GM23338 (cell line): Measurements from ENCODE around the gene DNASE1L1. TPM values are rescaled to one million over a fixed set of nuclear protein-coding genes. Genes with fewer than 3 reads are reported as not detected.

ENCODE experiments used
- ATAC-seq: fragments of 200-7000 bp; cut with Tn5 transposase; 3 replicates; pipeline ENCODE4 v1.9.1; 2020
- DNase-seq: peaks from one replicate; pipeline ENCODE4 v3.0.0-alpha.2; 2015; ENCODE audit warnings: low spot score
- H2AFZ ChIP-seq: fragments of 200-600 bp; sonication (generic); 2 replicates; pipeline ENCODE4 v1.8.0; 2016; ENCODE audit warnings: antibody characterized with exemption, mild to moderate bottlenecking, moderate library complexity
- H3F3A ChIP-seq: fragments of 200-600 bp; sonication (generic); replicated peaks from 2 replicates; pipeline ENCODE4 v1.8.0; 2017; ENCODE audit warnings: antibody characterized with exemption, mixed run types, low read depth
- H3K27ac ChIP-seq: fragments of 200-600 bp; sonication (generic); 2 replicates; pipeline ENCODE4 v1.6.1; 2016; ENCODE audit warnings: low read depth
- H3K27me3 ChIP-seq: fragments of 200-600 bp; sonication (generic); 2 replicates; pipeline ENCODE4 v1.8.0; 2016; ENCODE audit warnings: mild to moderate bottlenecking, mixed run types, moderate library complexity; ENCODE audit not compliant: insufficient read depth
- H3K36me3 ChIP-seq: fragments of 200-600 bp; sonication (generic); 2 replicates; pipeline ENCODE4 v1.8.0; 2016; ENCODE audit warnings: mild to moderate bottlenecking; ENCODE audit not compliant: insufficient read depth
- H3K4me1 ChIP-seq: fragments of 200-600 bp; sonication (generic); 2 replicates; pipeline ENCODE4 v1.8.0; 2016; ENCODE audit warnings: mild to moderate bottlenecking, moderate library complexity; ENCODE audit not compliant: insufficient read depth
- H3K4me2 ChIP-seq: fragments of 200-600 bp; sonication (generic); 2 replicates; pipeline ENCODE4 v1.7.1; 2017; ENCODE audit warnings: mixed run types
- H3K4me3 ChIP-seq: fragments of 200-600 bp; sonication (generic); 2 replicates; pipeline ENCODE4 v1.6.1; 2016; ENCODE audit warnings: mixed run types
- H3K79me2 ChIP-seq: fragments of 200-600 bp; sonication (generic); replicated peaks from 2 replicates; pipeline ENCODE4 v1.8.0; 2017; ENCODE audit warnings: mild to moderate bottlenecking; ENCODE audit not compliant: insufficient read depth
- H3K9me2 ChIP-seq: fragments of 200-600 bp; sonication (generic); 2 replicates; pipeline ENCODE4 v1.8.0; 2017; ENCODE audit not compliant: insufficient read depth
- H4K20me1 ChIP-seq: fragments of 200-600 bp; sonication (generic); replicated peaks from 2 replicates; pipeline ENCODE4 v1.8.0; 2017; ENCODE audit warnings: mild to moderate bottlenecking; ENCODE audit not compliant: insufficient read depth
- H3K27ac Mint-ChIP-seq: 2 replicates; pipeline ENCODE4 v1.8.0; 2020; ENCODE audit warnings: inconsistent platforms, mild to moderate bottlenecking, moderate library complexity, mixed read lengths
- H3K27me3 Mint-ChIP-seq: 3 replicates; pipeline ENCODE4 v1.8.0; 2022; ENCODE audit warnings: low read depth, mild to moderate bottlenecking, moderate library complexity, mixed read lengths, inconsistent platforms; ENCODE audit not compliant: insufficient read depth, poor library complexity
- H3K36me3 Mint-ChIP-seq: 3 replicates; pipeline ENCODE4 v1.8.0; 2021; ENCODE audit warnings: low read depth, mild to moderate bottlenecking, inconsistent platforms, moderate library complexity, mixed read lengths
- H3K4me1 Mint-ChIP-seq: 3 replicates; pipeline ENCODE4 v1.8.0; 2020; ENCODE audit warnings: mild to moderate bottlenecking, inconsistent platforms, mixed read lengths
- H3K4me3 Mint-ChIP-seq: 3 replicates; pipeline ENCODE4 v1.8.0; 2021; ENCODE audit warnings: moderate library complexity, mild to moderate bottlenecking, inconsistent platforms, mixed read lengths
- H3K9me3 Mint-ChIP-seq: 3 replicates; pipeline ENCODE4 v1.8.0; 2020; ENCODE audit warnings: moderate library complexity, mild to moderate bottlenecking, inconsistent platforms, mixed read lengths
- CREB1 ChIP-seq: fragments of 250-450 bp; sonication (Bioruptor Pico); IDR thresholded peaks from 2 replicates; pipeline ENCODE4 v1.5.0; 2020; ENCODE audit warnings: low read depth, mild to moderate bottlenecking, moderate library complexity
- EZH2 ChIP-seq: fragments of 200-600 bp; sonication (generic); IDR thresholded peaks from one replicate; pipeline ENCODE4 v1.8.0; 2017; ENCODE audit warnings: antibody characterized with exemption, mild to moderate bottlenecking, low read depth; ENCODE audit not compliant: unreplicated experiment
- EZH2phosphoT487 ChIP-seq: fragments of 200-600 bp; sonication (generic); IDR thresholded peaks from one replicate; pipeline ENCODE4 v1.8.1; 2018; ENCODE audit warnings: antibody characterized with exemption; ENCODE audit not compliant: unreplicated experiment
- JUNB ChIP-seq: IDR thresholded peaks from one replicate; pipeline ENCODE4 v1.6.1; 2016; ENCODE audit warnings: antibody characterized with exemption; ENCODE audit not compliant: unreplicated experiment
- NANOG ChIP-seq: IDR thresholded peaks from 2 replicates; pipeline ENCODE4 v1.6.1; 2016; ENCODE audit warnings: antibody characterized with exemption, borderline replicate concordance
- POLR2AphosphoS5 ChIP-seq: IDR thresholded peaks from 2 replicates; pipeline ENCODE4 v1.6.1; 2016; ENCODE audit warnings: antibody characterized with exemption, low read depth
- STAT1 ChIP-seq: IDR thresholded peaks from one replicate; pipeline ENCODE4 v1.6.1; 2016; ENCODE audit warnings: antibody characterized with exemption; ENCODE audit not compliant: unreplicated experiment
- ZNF114 ChIP-seq: fragments of 250-450 bp; sonication (Bioruptor Pico); IDR thresholded peaks from 2 replicates; pipeline ENCODE4 v1.5.0; 2020; ENCODE audit warnings: mild to moderate bottlenecking, moderate library complexity
- ZNF331 ChIP-seq: fragments of 250-450 bp; sonication (Bioruptor Pico); IDR thresholded peaks from 2 replicates; pipeline ENCODE4 v1.5.0; 2020; ENCODE audit warnings: low read depth, mild to moderate bottlenecking, moderate library complexity
- polyA plus RNA-seq: library from polyadenylated mRNA; unstranded; fragments of >200 nt; fragmentation: Nextera tagmentation; extraction: Ambion mirVana; gene quantifications from 2 replicates; pipeline ENCODE4 v1.2.1, GENCODE V29; 2016
- total RNA-seq: library from RNA; depleted of rRNA; stranded (reverse); fragments of >200 nt; shearing (Covaris generic); gene quantifications from 2 replicates; pipeline ENCODE4 v1.2.3, GENCODE V29; 2014
- TF ChIP-seq, protein P1 (sequence below): fragments of 250-450 bp; sonication (Bioruptor Pico); IDR thresholded peaks from 2 replicates; pipeline ENCODE4 v1.5.0; 2020; ENCODE audit warnings: mild to moderate bottlenecking, moderate library complexity
- TF ChIP-seq, protein P2 (sequence below), 2 experiments: fragments of 200-600 bp in 1 of 2; sonication (generic) in 1 of 2; conservative IDR thresholded peaks; 2 replicates each; pipeline versions ENCODE4 v1.5.1 to v1.6.1; 2016 to 2017; ENCODE audit warnings: antibody characterized with exemption in 2 of 2, low read depth in 2 of 2, mild to moderate bottlenecking in 2 of 2, moderate library complexity in 1 of 2
- TF ChIP-seq, protein P3 (sequence below): IDR thresholded peaks from 2 replicates; pipeline ENCODE4 v1.6.1; 2016; ENCODE audit warnings: antibody characterized with exemption
- TF ChIP-seq, protein P4 (sequence below): IDR thresholded peaks from one replicate; pipeline ENCODE4 v1.6.1; 2018; ENCODE audit warnings: antibody characterized with exemption; ENCODE audit not compliant: unreplicated experiment

DNASE1L1 gene
- total and polyA plus RNA-seq, 2 experiments from 2014 or later: 3.3 to 16.1 TPM

DNA sequence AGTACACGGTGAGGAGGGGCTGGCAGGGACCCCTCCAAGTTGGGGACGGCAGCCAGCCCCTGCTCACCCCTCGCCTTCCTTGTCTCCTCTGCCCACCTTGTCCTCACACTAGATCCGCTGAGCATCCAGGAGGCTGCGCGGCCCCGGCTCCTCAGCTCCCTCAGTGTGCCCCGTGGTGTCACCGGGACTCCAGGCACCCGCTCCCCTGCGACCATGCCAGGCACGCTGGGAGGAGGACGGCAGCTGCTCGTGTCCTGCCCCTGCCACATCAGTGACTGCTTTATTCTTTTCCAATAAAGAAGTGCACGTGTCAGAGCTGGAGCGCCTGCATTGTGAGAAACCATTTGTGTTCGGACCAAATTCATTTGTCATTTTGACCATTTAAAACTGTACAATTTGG lies 41.3 kb upstream of the DNASE1L1 start:
- Mint-ChIP-seq H3K27ac (no peak overlapping the region), H3K27me3 (peaks cover 4% of the 10 kb centered on the region), H3K9me3 (no peaks in the 10 kb centered on the region), H3K36me3 (peaks cover 6% of the 10 kb centered on the region; the same call in 2 of the 3 replicates), H3K4me3 (no peak overlapping the region), H3K4me1 (no peaks in the 10 kb centered on the region)
- ATAC-seq (no peak), DNase-seq (no peak)
- H3F3A ChIP-seq: no peaks in the 10 kb centered on the region
- no peaks in the 10 kb centered on the region for H3K79me2 ChIP-seq
- no peak overlapping the region for H2AFZ ChIP-seq
- no peaks in the 10 kb centered on the region for H3K27me3 ChIP-seq
- no peaks in the 10 kb centered on the region for H3K4me1 ChIP-seq
- TF ChIP-seq, protein P1, sequence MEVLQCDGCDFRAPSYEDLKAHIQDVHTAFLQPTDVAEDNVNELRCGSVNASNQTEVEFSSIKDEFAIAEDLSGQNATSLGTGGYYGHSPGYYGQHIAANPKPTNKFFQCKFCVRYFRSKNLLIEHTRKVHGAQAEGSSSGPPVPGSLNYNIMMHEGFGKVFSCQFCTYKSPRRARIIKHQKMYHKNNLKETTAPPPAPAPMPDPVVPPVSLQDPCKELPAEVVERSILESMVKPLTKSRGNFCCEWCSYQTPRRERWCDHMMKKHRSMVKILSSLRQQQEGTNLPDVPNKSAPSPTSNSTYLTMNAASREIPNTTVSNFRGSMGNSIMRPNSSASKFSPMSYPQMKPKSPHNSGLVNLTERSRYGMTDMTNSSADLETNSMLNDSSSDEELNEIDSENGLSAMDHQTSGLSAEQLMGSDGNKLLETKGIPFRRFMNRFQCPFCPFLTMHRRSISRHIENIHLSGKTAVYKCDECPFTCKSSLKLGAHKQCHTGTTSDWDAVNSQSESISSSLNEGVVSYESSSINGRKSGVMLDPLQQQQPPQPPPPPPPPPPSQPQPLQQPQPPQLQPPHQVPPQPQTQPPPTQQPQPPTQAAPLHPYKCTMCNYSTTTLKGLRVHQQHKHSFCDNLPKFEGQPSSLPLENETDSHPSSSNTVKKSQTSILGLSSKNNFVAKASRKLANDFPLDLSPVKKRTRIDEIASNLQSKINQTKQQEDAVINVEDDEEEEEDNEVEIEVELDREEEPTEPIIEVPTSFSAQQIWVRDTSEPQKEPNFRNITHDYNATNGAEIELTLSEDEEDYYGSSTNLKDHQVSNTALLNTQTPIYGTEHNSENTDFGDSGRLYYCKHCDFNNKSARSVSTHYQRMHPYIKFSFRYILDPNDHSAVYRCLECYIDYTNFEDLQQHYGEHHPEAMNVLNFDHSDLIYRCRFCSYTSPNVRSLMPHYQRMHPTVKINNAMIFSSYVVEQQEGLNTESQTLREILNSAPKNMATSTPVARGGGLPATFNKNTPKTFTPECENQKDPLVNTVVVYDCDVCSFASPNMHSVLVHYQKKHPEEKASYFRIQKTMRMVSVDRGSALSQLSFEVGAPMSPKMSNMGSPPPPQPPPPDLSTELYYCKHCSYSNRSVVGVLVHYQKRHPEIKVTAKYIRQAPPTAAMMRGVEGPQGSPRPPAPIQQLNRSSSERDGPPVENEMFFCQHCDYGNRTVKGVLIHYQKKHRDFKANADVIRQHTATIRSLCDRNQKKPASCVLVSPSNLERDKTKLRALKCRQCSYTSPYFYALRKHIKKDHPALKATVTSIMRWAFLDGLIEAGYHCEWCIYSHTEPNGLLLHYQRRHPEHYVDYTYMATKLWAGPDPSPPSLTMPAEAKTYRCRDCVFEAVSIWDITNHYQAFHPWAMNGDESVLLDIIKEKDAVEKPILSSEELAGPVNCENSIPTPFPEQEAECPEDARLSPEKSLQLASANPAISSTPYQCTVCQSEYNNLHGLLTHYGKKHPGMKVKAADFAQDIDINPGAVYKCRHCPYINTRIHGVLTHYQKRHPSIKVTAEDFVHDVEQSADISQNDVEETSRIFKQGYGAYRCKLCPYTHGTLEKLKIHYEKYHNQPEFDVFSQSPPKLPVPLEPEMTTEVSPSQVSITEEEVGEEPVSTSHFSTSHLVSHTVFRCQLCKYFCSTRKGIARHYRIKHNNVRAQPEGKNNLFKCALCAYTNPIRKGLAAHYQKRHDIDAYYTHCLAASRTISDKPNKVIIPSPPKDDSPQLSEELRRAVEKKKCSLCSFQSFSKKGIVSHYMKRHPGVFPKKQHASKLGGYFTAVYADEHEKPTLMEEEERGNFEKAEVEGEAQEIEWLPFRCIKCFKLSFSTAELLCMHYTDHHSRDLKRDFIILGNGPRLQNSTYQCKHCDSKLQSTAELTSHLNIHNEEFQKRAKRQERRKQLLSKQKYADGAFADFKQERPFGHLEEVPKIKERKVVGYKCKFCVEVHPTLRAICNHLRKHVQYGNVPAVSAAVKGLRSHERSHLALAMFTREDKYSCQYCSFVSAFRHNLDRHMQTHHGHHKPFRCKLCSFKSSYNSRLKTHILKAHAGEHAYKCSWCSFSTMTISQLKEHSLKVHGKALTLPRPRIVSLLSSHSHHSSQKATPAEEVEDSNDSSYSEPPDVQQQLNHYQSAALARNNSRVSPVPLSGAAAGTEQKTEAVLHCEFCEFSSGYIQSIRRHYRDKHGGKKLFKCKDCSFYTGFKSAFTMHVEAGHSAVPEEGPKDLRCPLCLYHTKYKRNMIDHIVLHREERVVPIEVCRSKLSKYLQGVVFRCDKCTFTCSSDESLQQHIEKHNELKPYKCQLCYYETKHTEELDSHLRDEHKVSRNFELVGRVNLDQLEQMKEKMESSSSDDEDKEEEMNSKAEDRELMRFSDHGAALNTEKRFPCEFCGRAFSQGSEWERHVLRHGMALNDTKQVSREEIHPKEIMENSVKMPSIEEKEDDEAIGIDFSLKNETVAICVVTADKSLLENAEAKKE: no peak
- TF ChIP-seq, protein P2, sequence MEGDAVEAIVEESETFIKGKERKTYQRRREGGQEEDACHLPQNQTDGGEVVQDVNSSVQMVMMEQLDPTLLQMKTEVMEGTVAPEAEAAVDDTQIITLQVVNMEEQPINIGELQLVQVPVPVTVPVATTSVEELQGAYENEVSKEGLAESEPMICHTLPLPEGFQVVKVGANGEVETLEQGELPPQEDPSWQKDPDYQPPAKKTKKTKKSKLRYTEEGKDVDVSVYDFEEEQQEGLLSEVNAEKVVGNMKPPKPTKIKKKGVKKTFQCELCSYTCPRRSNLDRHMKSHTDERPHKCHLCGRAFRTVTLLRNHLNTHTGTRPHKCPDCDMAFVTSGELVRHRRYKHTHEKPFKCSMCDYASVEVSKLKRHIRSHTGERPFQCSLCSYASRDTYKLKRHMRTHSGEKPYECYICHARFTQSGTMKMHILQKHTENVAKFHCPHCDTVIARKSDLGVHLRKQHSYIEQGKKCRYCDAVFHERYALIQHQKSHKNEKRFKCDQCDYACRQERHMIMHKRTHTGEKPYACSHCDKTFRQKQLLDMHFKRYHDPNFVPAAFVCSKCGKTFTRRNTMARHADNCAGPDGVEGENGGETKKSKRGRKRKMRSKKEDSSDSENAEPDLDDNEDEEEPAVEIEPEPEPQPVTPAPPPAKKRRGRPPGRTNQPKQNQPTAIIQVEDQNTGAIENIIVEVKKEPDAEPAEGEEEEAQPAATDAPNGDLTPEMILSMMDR (conservative IDR thresholded peaks at IDR 0.05; ENCODE audit: low read depth in 2 of 2): no peak
- TF ChIP-seq JUNB: no peak
- no peak for TF ChIP-seq CREB1 (CRISPR knock-in tag)
- no peak for TF ChIP-seq NANOG
- TF ChIP-seq EZH2: no peak
- TF ChIP-seq ZNF331: no peak
- no peak for TF ChIP-seq STAT1
- TF ChIP-seq, protein P3, sequence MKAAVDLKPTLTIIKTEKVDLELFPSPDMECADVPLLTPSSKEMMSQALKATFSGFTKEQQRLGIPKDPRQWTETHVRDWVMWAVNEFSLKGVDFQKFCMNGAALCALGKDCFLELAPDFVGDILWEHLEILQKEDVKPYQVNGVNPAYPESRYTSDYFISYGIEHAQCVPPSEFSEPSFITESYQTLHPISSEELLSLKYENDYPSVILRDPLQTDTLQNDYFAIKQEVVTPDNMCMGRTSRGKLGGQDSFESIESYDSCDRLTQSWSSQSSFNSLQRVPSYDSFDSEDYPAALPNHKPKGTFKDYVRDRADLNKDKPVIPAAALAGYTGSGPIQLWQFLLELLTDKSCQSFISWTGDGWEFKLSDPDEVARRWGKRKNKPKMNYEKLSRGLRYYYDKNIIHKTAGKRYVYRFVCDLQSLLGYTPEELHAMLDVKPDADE: no peak
- TF ChIP-seq EZH2phosphoT487: no peak
- no peak for TF ChIP-seq ZNF114 (CRISPR knock-in tag)
- TF ChIP-seq POLR2AphosphoS5: no peak
- TF ChIP-seq, protein P4, sequence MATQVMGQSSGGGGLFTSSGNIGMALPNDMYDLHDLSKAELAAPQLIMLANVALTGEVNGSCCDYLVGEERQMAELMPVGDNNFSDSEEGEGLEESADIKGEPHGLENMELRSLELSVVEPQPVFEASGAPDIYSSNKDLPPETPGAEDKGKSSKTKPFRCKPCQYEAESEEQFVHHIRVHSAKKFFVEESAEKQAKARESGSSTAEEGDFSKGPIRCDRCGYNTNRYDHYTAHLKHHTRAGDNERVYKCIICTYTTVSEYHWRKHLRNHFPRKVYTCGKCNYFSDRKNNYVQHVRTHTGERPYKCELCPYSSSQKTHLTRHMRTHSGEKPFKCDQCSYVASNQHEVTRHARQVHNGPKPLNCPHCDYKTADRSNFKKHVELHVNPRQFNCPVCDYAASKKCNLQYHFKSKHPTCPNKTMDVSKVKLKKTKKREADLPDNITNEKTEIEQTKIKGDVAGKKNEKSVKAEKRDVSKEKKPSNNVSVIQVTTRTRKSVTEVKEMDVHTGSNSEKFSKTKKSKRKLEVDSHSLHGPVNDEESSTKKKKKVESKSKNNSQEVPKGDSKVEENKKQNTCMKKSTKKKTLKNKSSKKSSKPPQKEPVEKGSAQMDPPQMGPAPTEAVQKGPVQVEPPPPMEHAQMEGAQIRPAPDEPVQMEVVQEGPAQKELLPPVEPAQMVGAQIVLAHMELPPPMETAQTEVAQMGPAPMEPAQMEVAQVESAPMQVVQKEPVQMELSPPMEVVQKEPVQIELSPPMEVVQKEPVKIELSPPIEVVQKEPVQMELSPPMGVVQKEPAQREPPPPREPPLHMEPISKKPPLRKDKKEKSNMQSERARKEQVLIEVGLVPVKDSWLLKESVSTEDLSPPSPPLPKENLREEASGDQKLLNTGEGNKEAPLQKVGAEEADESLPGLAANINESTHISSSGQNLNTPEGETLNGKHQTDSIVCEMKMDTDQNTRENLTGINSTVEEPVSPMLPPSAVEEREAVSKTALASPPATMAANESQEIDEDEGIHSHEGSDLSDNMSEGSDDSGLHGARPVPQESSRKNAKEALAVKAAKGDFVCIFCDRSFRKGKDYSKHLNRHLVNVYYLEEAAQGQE: no peak
- no peaks in the 10 kb centered on the region for H4K20me1 ChIP-seq
- no peaks in the 10 kb centered on the region for H3K9me2 ChIP-seq
- no peak overlapping the region for H3K4me3 ChIP-seq
- H3K27ac ChIP-seq: no peak overlapping the region
- no peaks in the 10 kb centered on the region for H3K36me3 ChIP-seq
- no peak overlapping the region for H3K4me2 ChIP-seq
